ENCODE results near the gene RBFOX1. TPM values are rescaled to one million over a fixed set of nuclear protein-coding genes. Genes with fewer than 3 reads are reported as not detected.

RBFOX1 gene
- polyA plus RNA-seq, 1 donor from 2014 or later: 56.8 TPM

GRCh38 chr16:7381671-7382070 lies 49.0 kb downstream of the RBFOX1 start:
- Histone ChIP-seq H3K9ac (ENCODE audit: low read length) (no peak overlapping the region), H3K27me3 (ENCODE audit: insufficient read depth, low read depth, low read length) (no peaks in the 10 kb centered on the region), H3K4me2 (ENCODE audit: low read length) (no peak overlapping the region), H3K4me3 (ENCODE audit: low read length) (no peak overlapping the region), H4K20me1 (ENCODE audit: insufficient read depth) (no peaks in the 10 kb centered on the region), H3K79me2 (replicated peaks; ENCODE audit: insufficient read depth, low read length) (no peaks in the 10 kb centered on the region), H3K27ac (ENCODE audit: low read length) (no peak overlapping the region), H3K9me2 (ENCODE audit: insufficient read depth, low read length) (no peaks in the 10 kb centered on the region), H2AFZ (ENCODE audit: low read depth, low read length) (no peak overlapping the region), H3F3A (ENCODE audit: insufficient read depth, low read length, poor library complexity, severe bottlenecking) (no peaks in the 10 kb centered on the region), H3K36me3 (ENCODE audit: insufficient read depth, low read length) (no peaks in the 10 kb centered on the region), H3K9me3 (ENCODE audit: low read length) (no peaks in the 10 kb centered on the region)
- TF ChIP-seq SMC3 (conservative IDR thresholded peaks at IDR 0.05; ENCODE audit: poor library complexity) (no peak), EZH2 (IDR thresholded peaks at IDR 0.05; ENCODE audit: borderline replicate concordance, insufficient read depth, low read length, poor library complexity, severe bottlenecking) (no peak), RAD21 (conservative IDR thresholded peaks at IDR 0.05) (no peak), TAF1 (IDR thresholded peaks at IDR 0.05; ENCODE audit: low read depth) (no peak), EP300 (conservative IDR thresholded peaks at IDR 0.05; ENCODE audit: poor library complexity, severe bottlenecking) (no peak)
- TF ChIP-seq, protein P1, sequence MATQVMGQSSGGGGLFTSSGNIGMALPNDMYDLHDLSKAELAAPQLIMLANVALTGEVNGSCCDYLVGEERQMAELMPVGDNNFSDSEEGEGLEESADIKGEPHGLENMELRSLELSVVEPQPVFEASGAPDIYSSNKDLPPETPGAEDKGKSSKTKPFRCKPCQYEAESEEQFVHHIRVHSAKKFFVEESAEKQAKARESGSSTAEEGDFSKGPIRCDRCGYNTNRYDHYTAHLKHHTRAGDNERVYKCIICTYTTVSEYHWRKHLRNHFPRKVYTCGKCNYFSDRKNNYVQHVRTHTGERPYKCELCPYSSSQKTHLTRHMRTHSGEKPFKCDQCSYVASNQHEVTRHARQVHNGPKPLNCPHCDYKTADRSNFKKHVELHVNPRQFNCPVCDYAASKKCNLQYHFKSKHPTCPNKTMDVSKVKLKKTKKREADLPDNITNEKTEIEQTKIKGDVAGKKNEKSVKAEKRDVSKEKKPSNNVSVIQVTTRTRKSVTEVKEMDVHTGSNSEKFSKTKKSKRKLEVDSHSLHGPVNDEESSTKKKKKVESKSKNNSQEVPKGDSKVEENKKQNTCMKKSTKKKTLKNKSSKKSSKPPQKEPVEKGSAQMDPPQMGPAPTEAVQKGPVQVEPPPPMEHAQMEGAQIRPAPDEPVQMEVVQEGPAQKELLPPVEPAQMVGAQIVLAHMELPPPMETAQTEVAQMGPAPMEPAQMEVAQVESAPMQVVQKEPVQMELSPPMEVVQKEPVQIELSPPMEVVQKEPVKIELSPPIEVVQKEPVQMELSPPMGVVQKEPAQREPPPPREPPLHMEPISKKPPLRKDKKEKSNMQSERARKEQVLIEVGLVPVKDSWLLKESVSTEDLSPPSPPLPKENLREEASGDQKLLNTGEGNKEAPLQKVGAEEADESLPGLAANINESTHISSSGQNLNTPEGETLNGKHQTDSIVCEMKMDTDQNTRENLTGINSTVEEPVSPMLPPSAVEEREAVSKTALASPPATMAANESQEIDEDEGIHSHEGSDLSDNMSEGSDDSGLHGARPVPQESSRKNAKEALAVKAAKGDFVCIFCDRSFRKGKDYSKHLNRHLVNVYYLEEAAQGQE (IDR thresholded peaks at IDR 0.05; ENCODE audit: borderline replicate concordance): no peak

- no peaks in the 10 kb centered on the region for H3F3A ChIP-seq (ENCODE audit: insufficient read depth, low read length, poor library complexity, severe bottlenecking)
- no peaks in the 10 kb centered on the region for H3K79me2 ChIP-seq (replicated peaks; ENCODE audit: insufficient read depth, low read length)
- no peaks in the 10 kb centered on the region for H4K20me1 ChIP-seq (ENCODE audit: insufficient read depth)
- H3K9me3 ChIP-seq (ENCODE audit: low read length): no peaks in the 10 kb centered on the region
- H2AFZ ChIP-seq (ENCODE audit: low read depth, low read length): no peak overlapping the region
- no peaks in the 10 kb centered on the region for H3K9me2 ChIP-seq (ENCODE audit: insufficient read depth, low read length)
- H3K9ac ChIP-seq (ENCODE audit: low read length): no peak overlapping the region
- no peak overlapping the region for H3K4me3 ChIP-seq (ENCODE audit: low read length)
- no peak for TF ChIP-seq SMC3 (conservative IDR thresholded peaks at IDR 0.05; ENCODE audit: poor library complexity)
- TF ChIP-seq, protein P1 (IDR thresholded peaks at IDR 0.05; ENCODE audit: borderline replicate concordance): no peak
- no peak for TF ChIP-seq EZH2 (IDR thresholded peaks at IDR 0.05; ENCODE audit: borderline replicate concordance, insufficient read depth, low read length, poor library complexity, severe bottlenecking)
- TF ChIP-seq EP300 (conservative IDR thresholded peaks at IDR 0.05; ENCODE audit: poor library complexity, severe bottlenecking): no peak
- no peak for TF ChIP-seq TAF1 (IDR thresholded peaks at IDR 0.05; ENCODE audit: low read depth)
- TF ChIP-seq RAD21 (conservative IDR thresholded peaks at IDR 0.05): no peak
- TF ChIP-seq, protein P2, sequence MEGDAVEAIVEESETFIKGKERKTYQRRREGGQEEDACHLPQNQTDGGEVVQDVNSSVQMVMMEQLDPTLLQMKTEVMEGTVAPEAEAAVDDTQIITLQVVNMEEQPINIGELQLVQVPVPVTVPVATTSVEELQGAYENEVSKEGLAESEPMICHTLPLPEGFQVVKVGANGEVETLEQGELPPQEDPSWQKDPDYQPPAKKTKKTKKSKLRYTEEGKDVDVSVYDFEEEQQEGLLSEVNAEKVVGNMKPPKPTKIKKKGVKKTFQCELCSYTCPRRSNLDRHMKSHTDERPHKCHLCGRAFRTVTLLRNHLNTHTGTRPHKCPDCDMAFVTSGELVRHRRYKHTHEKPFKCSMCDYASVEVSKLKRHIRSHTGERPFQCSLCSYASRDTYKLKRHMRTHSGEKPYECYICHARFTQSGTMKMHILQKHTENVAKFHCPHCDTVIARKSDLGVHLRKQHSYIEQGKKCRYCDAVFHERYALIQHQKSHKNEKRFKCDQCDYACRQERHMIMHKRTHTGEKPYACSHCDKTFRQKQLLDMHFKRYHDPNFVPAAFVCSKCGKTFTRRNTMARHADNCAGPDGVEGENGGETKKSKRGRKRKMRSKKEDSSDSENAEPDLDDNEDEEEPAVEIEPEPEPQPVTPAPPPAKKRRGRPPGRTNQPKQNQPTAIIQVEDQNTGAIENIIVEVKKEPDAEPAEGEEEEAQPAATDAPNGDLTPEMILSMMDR (IDR thresholded peaks at IDR 0.05; ENCODE audit: poor library complexity, severe bottlenecking): no peak
- TF ChIP-seq MXI1 (conservative IDR thresholded peaks at IDR 0.05; ENCODE audit: poor library complexity, severe bottlenecking): no peak
- TF ChIP-seq POLR2AphosphoS5 (IDR thresholded peaks at IDR 0.05): no peak
- no peaks in the 10 kb centered on the region for H3K36me3 ChIP-seq (ENCODE audit: insufficient read depth, low read length)
- no peaks in the 10 kb centered on the region for H3K27me3 ChIP-seq (ENCODE audit: insufficient read depth, low read depth, low read length)
- H3K4me2 ChIP-seq (ENCODE audit: low read length): no peak overlapping the region
- H3K27ac ChIP-seq (ENCODE audit: low read length): no peak overlapping the region
Observed at GRCh38 chr16:7382521-7382920, 49.9 kb downstream of the RBFOX1 start.
